Omental fat pad (tissue), 4 donors: ENCODE measurements around the gene SAT1. TPM values are rescaled to one million over a fixed set of nuclear protein-coding genes. Genes with fewer than 3 reads are reported as not detected.

Experiments
- ATAC-seq: fragments of 150-250 bp; one replicate; pipeline ENCODE4 v1.9.1; 2016; ENCODE audit warnings: mild to moderate bottlenecking, moderate library complexity; ENCODE audit not compliant: low FRiP score
- DNase-seq: peaks from one replicate; pipeline ENCODE4 v3.0.0-alpha.2; 2019; ENCODE audit warnings: low spot score
- total RNA-seq, 4 donors: library from RNA; depleted of rRNA; stranded (reverse); fragments of >200 nt; gene quantifications; one replicate each; pipeline ENCODE4 v1.1.0, GENCODE V29; 2016
- TF ChIP-seq, protein P1 (sequence below), 3 donors: fragments of 450-650 bp; IDR thresholded peaks; one replicate each; pipeline ENCODE4 v1.5.1; 2016 to 2017; ENCODE audit warnings: antibody characterized with exemption in 3 of 3, mild to moderate bottlenecking in 3 of 3, moderate library complexity in 2 of 3

The SAT1 gene
- total RNA-seq, 4 donors from 2014 or later: 1,071 to 2,815 (median 2,155) TPM

DNA sequence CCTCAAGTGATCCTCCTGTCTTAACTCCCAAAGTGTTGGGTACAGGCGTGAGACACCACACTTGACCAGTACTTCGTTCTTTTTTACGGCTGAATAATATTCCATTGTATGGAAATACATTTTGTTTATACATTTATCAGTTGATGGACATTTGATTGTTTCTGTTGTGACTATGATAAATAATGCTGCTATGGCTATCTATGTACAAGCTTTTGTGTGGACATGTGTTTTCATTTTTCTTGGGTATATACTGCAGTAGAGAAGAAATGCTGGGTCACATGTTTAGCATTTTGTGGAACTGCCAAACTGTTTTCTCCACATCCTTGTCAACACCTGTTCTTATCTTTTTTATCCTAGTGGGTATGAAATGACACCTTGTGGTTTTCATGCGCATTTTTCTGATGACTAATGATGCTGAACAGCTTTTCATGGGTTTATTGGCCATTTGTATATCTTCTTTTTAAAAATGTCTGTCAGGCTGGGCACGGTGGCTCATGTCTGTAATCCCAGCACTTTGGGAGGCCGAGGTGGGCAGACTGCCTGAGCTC lies 37.3 kb downstream of the SAT1 start:
- no peak for DNase-seq

DNA sequence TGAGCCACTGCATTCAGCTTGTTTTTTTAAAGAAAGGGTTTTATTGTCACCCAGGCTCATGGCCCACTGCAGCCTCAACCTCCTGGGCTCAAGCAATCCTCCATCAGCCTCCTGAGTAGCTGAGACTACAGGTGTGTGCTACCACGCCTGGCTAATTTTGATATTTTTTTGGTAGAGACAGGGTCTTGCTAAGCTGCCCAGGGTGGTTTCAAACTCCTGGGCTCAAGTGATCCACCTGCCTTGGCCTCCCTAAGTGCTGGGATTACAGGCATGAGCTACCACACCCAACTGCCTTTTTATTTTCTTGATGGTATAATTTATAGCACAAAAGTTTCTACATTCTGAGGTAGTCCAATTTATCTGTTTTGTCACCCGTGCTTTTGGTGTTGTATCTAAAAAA lies 38.9 kb downstream of the SAT1 start:
- ATAC-seq (no peak), DNase-seq (no peak)
- TF ChIP-seq, protein P1, sequence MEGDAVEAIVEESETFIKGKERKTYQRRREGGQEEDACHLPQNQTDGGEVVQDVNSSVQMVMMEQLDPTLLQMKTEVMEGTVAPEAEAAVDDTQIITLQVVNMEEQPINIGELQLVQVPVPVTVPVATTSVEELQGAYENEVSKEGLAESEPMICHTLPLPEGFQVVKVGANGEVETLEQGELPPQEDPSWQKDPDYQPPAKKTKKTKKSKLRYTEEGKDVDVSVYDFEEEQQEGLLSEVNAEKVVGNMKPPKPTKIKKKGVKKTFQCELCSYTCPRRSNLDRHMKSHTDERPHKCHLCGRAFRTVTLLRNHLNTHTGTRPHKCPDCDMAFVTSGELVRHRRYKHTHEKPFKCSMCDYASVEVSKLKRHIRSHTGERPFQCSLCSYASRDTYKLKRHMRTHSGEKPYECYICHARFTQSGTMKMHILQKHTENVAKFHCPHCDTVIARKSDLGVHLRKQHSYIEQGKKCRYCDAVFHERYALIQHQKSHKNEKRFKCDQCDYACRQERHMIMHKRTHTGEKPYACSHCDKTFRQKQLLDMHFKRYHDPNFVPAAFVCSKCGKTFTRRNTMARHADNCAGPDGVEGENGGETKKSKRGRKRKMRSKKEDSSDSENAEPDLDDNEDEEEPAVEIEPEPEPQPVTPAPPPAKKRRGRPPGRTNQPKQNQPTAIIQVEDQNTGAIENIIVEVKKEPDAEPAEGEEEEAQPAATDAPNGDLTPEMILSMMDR (IDR thresholded peaks at IDR 0.05): no peak

More for the DNA sequence above, 37.3 kb downstream of the SAT1 start:
- TF ChIP-seq, protein P1 (IDR thresholded peaks at IDR 0.05): no peak
- ATAC-seq: no peak

DNA sequence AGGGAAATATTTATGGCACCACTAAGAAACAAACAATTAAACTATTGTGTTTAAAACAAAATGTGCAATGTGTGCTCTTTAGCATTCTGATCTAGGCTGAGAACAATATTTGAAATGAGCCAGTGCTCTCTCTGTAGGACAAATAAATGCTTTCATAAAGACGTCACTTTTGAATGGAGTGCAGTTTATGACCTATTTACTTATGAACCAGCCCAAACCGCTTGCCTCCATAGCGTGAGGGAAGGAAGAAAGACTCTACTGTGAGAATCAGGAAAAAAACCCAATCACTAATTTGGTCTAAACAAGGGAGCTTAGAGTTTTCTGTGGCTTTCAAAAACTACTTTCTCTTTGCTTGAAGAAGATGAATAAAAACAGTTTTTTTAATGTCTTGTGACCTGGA lies 39.4 kb downstream of the SAT1 start:
- ATAC-seq (no peak), DNase-seq (no peak)
- TF ChIP-seq, protein P1 (IDR thresholded peaks at IDR 0.05): no peak

DNA sequence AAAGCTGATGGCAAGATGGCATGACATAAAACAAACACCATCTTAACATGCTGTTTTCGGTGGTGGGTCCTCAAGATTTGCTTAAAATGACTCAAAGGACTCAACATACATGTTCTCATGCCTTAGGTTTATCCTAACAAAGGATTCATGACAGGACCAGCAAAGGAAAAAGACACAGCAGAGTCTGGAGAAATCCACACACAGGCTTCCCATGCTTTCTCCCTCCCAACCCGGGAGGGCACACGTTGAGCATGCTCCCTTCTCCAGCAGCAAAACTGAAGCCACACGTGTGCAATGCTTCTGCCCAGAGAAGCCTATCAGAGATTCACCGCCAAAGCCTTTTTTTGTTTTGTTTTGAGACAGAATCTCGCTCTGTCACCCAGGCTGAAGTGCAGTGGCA lies 39.9 kb downstream of the SAT1 start:
- TF ChIP-seq, protein P1 (IDR thresholded peaks at IDR 0.05): no peak
- DNase-seq (no peak), ATAC-seq (no peak)

DNA sequence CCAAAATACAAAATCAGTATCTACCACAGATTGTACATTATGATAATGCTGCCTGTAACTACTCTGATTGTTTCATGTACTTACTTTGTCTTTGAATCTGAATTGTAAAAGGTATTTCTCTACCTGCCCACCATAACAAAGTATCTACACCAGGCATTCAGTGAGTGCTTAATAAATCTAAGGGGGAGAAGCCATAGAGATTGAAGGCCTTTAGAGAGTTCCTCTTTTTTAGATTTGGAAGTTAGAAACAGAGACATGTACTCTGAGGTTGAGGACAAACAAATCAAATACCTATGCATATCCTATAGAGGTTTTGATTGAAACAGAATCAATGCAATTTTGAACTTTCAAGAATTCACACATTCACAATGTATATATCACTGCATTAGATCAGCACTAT lies 42.7 kb downstream of the SAT1 start:
- TF ChIP-seq, protein P1 (IDR thresholded peaks at IDR 0.05): no peak
- no peak for DNase-seq

DNA sequence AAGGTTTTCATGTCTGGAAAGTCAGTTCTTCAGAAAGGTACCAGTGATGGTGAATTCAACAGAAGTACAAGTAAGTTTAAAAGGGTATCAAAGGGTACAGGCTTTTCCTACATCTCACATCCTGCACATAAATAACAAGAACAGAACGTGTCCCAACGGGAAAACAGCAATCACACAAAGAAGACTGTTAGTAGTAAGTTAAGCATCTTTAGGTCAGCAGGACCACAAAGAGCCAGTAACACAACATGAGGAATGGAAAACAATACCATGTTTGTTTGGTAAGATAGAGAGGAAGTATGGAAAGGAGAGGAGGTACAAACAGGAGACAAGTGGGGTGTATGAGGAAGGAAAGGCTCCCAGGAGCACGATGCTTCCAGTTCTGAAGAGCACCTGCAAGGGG lies 43.2 kb downstream of the SAT1 start:
- TF ChIP-seq, protein P1 (IDR thresholded peaks at IDR 0.05): no peak
- no peak for ATAC-seq

More for the DNA sequence above, 42.7 kb downstream of the SAT1 start:
- no peak for ATAC-seq

DNA sequence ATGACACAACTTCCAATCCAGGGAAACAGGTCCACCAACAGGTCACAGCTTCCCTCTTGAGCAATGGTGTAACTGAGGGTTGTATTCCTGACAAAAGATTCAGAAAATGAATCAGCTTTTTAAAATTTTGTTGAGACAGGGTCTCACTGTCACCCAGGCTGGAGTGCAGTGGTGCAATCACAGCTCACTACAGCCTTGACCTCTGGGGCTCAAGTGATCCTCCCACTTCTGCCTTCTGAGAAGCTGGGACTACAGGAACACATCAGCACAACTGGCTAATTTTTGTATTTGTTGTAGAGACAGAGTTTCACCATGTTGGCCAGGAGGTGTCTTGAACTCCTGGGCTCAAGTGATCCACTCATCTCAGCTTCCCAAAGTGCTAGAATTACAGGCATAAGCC lies 43.7 kb downstream of the SAT1 start:
- DNase-seq: no peak
- TF ChIP-seq, protein P1 (IDR thresholded peaks at IDR 0.05): no peak
- ATAC-seq: no peak

More for the DNA sequence above, 43.2 kb downstream of the SAT1 start:
- DNase-seq: no peak
